WI38 (cell line): ENCODE results near the gene AOC2.
"Not testable (repeated sequence)": the region's sequence is repeated elsewhere in the genome, so short reads cannot be mapped to it uniquely, and the experiment has no call there.

Experiments used
- H3K4me3 ChIP-seq: 2 replicates; pipeline ENCODE4 v1.5.1; 2011; ENCODE audit warnings: low read depth, mild to moderate bottlenecking, control low read depth, low read length
- CTCF ChIP-seq: IDR thresholded peaks from 2 replicates; pipeline ENCODE4 v1.5.1; 2012; ENCODE audit warnings: low read depth, mild to moderate bottlenecking, control low read depth, low read length

AOC2 gene

GRCh38 chr17:42882166-42882565, 37.8 kb downstream of the AOC2 start:
- no peak overlapping the region for H3K4me3 ChIP-seq
- TF ChIP-seq CTCF = no peak

- H3K4me3 ChIP-seq = no peak overlapping the region
- TF ChIP-seq CTCF = no peak
Observed at GRCh38 chr17:42883802-42884558, 39.6 kb downstream of the AOC2 start.

GRCh38 chr17:42885806-42886205, 41.4 kb downstream of the AOC2 start:
- not testable (repeated sequence) for H3K4me3 ChIP-seq

GRCh38 chr17:42886283-42887176, 42.1 kb downstream of the AOC2 start:
- TF ChIP-seq CTCF = no peak
- H3K4me3 ChIP-seq = no peak overlapping the region

- no peak for TF ChIP-seq CTCF
- no peak overlapping the region for H3K4me3 ChIP-seq
Observed at GRCh38 chr17:42889809-42890208, 45.4 kb downstream of the AOC2 start.

GRCh38 chr17:42891539-42892152, 47.3 kb downstream of the AOC2 start:
- no peak overlapping the region for H3K4me3 ChIP-seq
- no peak for TF ChIP-seq CTCF

GRCh38 chr17:42893359-42893758, 49.0 kb downstream of the AOC2 start:
- no peak overlapping the region for H3K4me3 ChIP-seq

More at GRCh38 chr17:42893359-42893758, 49.0 kb downstream of the AOC2 start:
- no peak for TF ChIP-seq CTCF
